Muscle layer of colon (tissue), 2 donors: Measurements from ENCODE around the gene SLC25A4.

Experiments
- H3K27ac ChIP-seq: one replicate; pipeline ENCODE4 v1.7.0; 2013; ENCODE audit warnings: low read depth, mild to moderate bottlenecking, low read length, moderate library complexity
- H3K27me3 ChIP-seq, 2 donors: one replicate each; pipeline ENCODE4 v1.7.0; 2013; ENCODE audit warnings: low read length in 2 of 2, mild to moderate bottlenecking in 2 of 2; ENCODE audit not compliant: insufficient read depth in 2 of 2, control insufficient read depth in 1 of 2
- H3K36me3 ChIP-seq: one replicate; pipeline ENCODE4 v1.7.0; 2013; ENCODE audit warnings: mild to moderate bottlenecking, low read length; ENCODE audit not compliant: insufficient read depth
- H3K4me1 ChIP-seq: one replicate; pipeline ENCODE4 v1.7.0; 2013; ENCODE audit warnings: mild to moderate bottlenecking, low read length; ENCODE audit not compliant: insufficient read depth
- H3K4me3 ChIP-seq, 2 donors: one replicate each; pipeline ENCODE4 v1.7.0; 2013; ENCODE audit warnings: low read length in 2 of 2, low read depth in 1 of 2, mild to moderate bottlenecking in 1 of 2, moderate library complexity in 1 of 2
- H3K9ac ChIP-seq: one replicate; pipeline ENCODE4 v1.7.0; 2013; ENCODE audit warnings: low read length
- H3K9me3 ChIP-seq: one replicate; pipeline ENCODE4 v1.7.0; 2013; ENCODE audit warnings: mild to moderate bottlenecking, low read length
- donor health status: abdominal sarcoma.
- donor health status: Adenocarcinoma of cecum.

Gene SLC25A4

GRCh38 chr4:185143601-185143969, 519 bp downstream of the SLC25A4 start:
- H3K27ac ChIP-seq = peak overlapping the region; percentile 50

GRCh38 chr4:185144601-185145240, 1.7 kb downstream of the SLC25A4 start:
- Histone ChIP-seq H3K4me3 (peak overlapping the region; percentile 36 to 87), H3K27me3 (no peaks in the 10 kb centered on the region), H3K27ac (peak overlapping the region; percentile 50), H3K9me3 (no peaks in the 10 kb centered on the region), H3K4me1 (peaks cover 34% of the 10 kb centered on the region), H3K9ac (peak overlapping the region; percentile 96), H3K36me3 (peaks cover 23% of the 10 kb centered on the region)

More at GRCh38 chr4:185143601-185143969, 519 bp downstream of the SLC25A4 start:
- H3K4me3 ChIP-seq = peak overlapping the region; percentile 87
- H3K4me1 ChIP-seq = peaks cover 27% of the 10 kb centered on the region
- H3K9ac ChIP-seq = peak overlapping the region; percentile 96
- peaks cover 23% of the 10 kb centered on the region for H3K36me3 ChIP-seq
- no peaks in the 10 kb centered on the region for H3K9me3 ChIP-seq
- no peaks in the 10 kb centered on the region for H3K27me3 ChIP-seq

GRCh38 chr4:185145572-185145971, 2.5 kb downstream of the SLC25A4 start:
- Histone ChIP-seq H3K4me1 (peaks cover 34% of the 10 kb centered on the region), H3K9ac (peak overlapping the region; percentile 96), H3K9me3 (no peaks in the 10 kb centered on the region), H3K27me3 (no peaks in the 10 kb centered on the region), H3K27ac (peak overlapping the region; percentile 50), H3K36me3 (peaks cover 23% of the 10 kb centered on the region), H3K4me3 (peak overlapping the region; percentile 36 to 87)

- no peaks in the 10 kb centered on the region for H3K27me3 ChIP-seq
- H3K27ac ChIP-seq = no peak overlapping the region
- no peak overlapping the region for H3K4me3 ChIP-seq
- no peak overlapping the region for H3K9ac ChIP-seq
- H3K4me1 ChIP-seq = peaks cover 29% of the 10 kb centered on the region
- H3K9me3 ChIP-seq = no peaks in the 10 kb centered on the region
- H3K36me3 ChIP-seq = peaks cover 23% of the 10 kb centered on the region
Measured at GRCh38 chr4:185149392-185149791, 6.3 kb downstream of the SLC25A4 start.

GRCh38 chr4:185151296-185151695, 8.2 kb downstream of the SLC25A4 start:
- H3K4me3 ChIP-seq = no peak overlapping the region
- H3K36me3 ChIP-seq = peaks cover 11% of the 10 kb centered on the region
- H3K27ac ChIP-seq = no peak overlapping the region
- H3K9me3 ChIP-seq = no peaks in the 10 kb centered on the region
- peaks cover 12% of the 10 kb centered on the region for H3K4me1 ChIP-seq
- no peaks in the 10 kb centered on the region for H3K27me3 ChIP-seq
- H3K9ac ChIP-seq = no peak overlapping the region

GRCh38 chr4:185165605-185166063, 22.6 kb downstream of the SLC25A4 start:
- Histone ChIP-seq H3K4me1 (no peaks in the 10 kb centered on the region), H3K36me3 (peaks cover 36% of the 10 kb centered on the region), H3K9me3 (no peaks in the 10 kb centered on the region), H3K9ac (no peak overlapping the region), H3K27ac (no peak overlapping the region), H3K4me3 (no peak overlapping the region), H3K27me3 (no peaks in the 10 kb centered on the region)

GRCh38 chr4:185167234-185167633, 24.2 kb downstream of the SLC25A4 start:
- Histone ChIP-seq H3K27ac (no peak overlapping the region), H3K36me3 (peaks cover 22% of the 10 kb centered on the region), H3K9me3 (no peaks in the 10 kb centered on the region), H3K4me1 (peaks cover 2% of the 10 kb centered on the region), H3K9ac (no peak overlapping the region), H3K4me3 (no peak overlapping the region), H3K27me3 (no peaks in the 10 kb centered on the region)

GRCh38 chr4:185171373-185172071, 28.5 kb downstream of the SLC25A4 start:
- Histone ChIP-seq H3K4me3 (no peak overlapping the region), H3K9ac (no peak overlapping the region), H3K27ac (no peak overlapping the region), H3K36me3 (peaks cover 18% of the 10 kb centered on the region), H3K4me1 (peaks cover 6% of the 10 kb centered on the region), H3K27me3 (no peaks in the 10 kb centered on the region), H3K9me3 (no peaks in the 10 kb centered on the region)

GRCh38 chr4:185179488-185179887, 36.4 kb downstream of the SLC25A4 start:
- Histone ChIP-seq H3K9me3 (no peaks in the 10 kb centered on the region), H3K9ac (no peak overlapping the region), H3K36me3 (peaks cover 9% of the 10 kb centered on the region), H3K4me3 (no peak overlapping the region), H3K4me1 (peaks cover 3% of the 10 kb centered on the region), H3K27me3 (no peaks in the 10 kb centered on the region), H3K27ac (no peak overlapping the region)

- no peak overlapping the region for H3K4me3 ChIP-seq
- H3K9ac ChIP-seq = no peak overlapping the region
- no peaks in the 10 kb centered on the region for H3K9me3 ChIP-seq
- no peak overlapping the region for H3K27ac ChIP-seq
- peaks cover 8% of the 10 kb centered on the region for H3K4me1 ChIP-seq
- no peaks in the 10 kb centered on the region for H3K27me3 ChIP-seq
- H3K36me3 ChIP-seq = no peaks in the 10 kb centered on the region
Measured at GRCh38 chr4:185182239-185182638, 39.2 kb downstream of the SLC25A4 start.

GRCh38 chr4:185183622-185184281, 40.7 kb downstream of the SLC25A4 start:
- no peak overlapping the region for H3K4me3 ChIP-seq
- H3K27me3 ChIP-seq = no peaks in the 10 kb centered on the region
- H3K9me3 ChIP-seq = no peaks in the 10 kb centered on the region
- H3K4me1 ChIP-seq = peaks cover 11% of the 10 kb centered on the region
- no peak overlapping the region for H3K9ac ChIP-seq
- H3K36me3 ChIP-seq = no peaks in the 10 kb centered on the region
- H3K27ac ChIP-seq = no peak overlapping the region
